Endothelial cell of umbilical vein (primary cell): ENCODE measurements around the gene CDC37L1. TPM values are rescaled to one million over a fixed set of nuclear protein-coding genes. Genes with fewer than 3 reads are reported as not detected.

Experiments used
- BruUV-seq: library from RNA; stranded (reverse); fragments of 400-500 nt; replicated peaks from 2 replicates; lab custom pipeline; 2021; lab: Mats Ljungman, UMichigan
- CTCF ChIA-PET: fragments of 300-600, 350-600 bp; sonication (Branson Sonifier 250); formaldehyde crosslinking; loops from one replicate; lab custom pipeline; 2021; ENCODE audit warnings: antibody characterized with exemption, inconsistent platforms; lab: Charles Lee
- POLR2A ChIA-PET: fragments of 300-600, 350-600 bp; sonication (Branson Sonifier 250); formaldehyde crosslinking; loops from one replicate; lab custom pipeline; 2021; ENCODE audit warnings: antibody characterized with exemption, inconsistent platforms; lab: Charles Lee
- DNase-seq: peaks from one replicate; pipeline ENCODE4 v3.0.0-alpha.2; 2011; ENCODE audit warnings: low read depth, low spot score
- FAIRE-seq: peaks from 2 replicates; lab custom pipeline; 2011; peaks lifted over from hg19 to GRCh38; lab: Jason Lieb, UNC
- H2AFZ ChIP-seq: 2 replicates; pipeline ENCODE4 v1.6.0; 2012; ENCODE audit warnings: low read depth, low read length, control low read depth, inconsistent platforms
- H3K27ac ChIP-seq: 2 replicates; pipeline ENCODE4 v1.5.1; 2011; ENCODE audit warnings: low read depth, mild to moderate bottlenecking, control low read depth, low read length, moderate library complexity; ENCODE audit not compliant: insufficient read depth
- H3K27me3 ChIP-seq, 2 experiments: 2 replicates each; pipeline versions ENCODE4 v1.6.0 to v1.6.1; 2011; ENCODE audit warnings: low read length in 2 of 2, mixed read lengths in 1 of 2; ENCODE audit not compliant: control insufficient read depth in 2 of 2, insufficient read depth in 2 of 2
- H3K36me3 ChIP-seq, 2 experiments: 2 replicates in 1 of 2; 3 replicates in 1 of 2; pipeline ENCODE4 v1.5.1; 2011; ENCODE audit warnings: low read length in 2 of 2, mild to moderate bottlenecking in 1 of 2, moderate library complexity in 1 of 2; ENCODE audit not compliant: control insufficient read depth in 2 of 2, insufficient read depth in 2 of 2; ENCODE audit errors: extremely low read depth in 1 of 2
- H3K4me1 ChIP-seq: 3 replicates; pipeline ENCODE4 v1.5.1; 2011; ENCODE audit warnings: mild to moderate bottlenecking, low read length; ENCODE audit not compliant: control insufficient read depth, insufficient read depth; ENCODE audit errors: extremely low read depth
- H3K4me2 ChIP-seq: 2 replicates; pipeline ENCODE4 v1.6.1; 2011; ENCODE audit warnings: low read length, control low read depth, mixed read lengths; ENCODE audit not compliant: insufficient read depth
- H3K4me3 ChIP-seq, 3 experiments: fragments of 200-600 bp in 1 of 3; sonication (generic), shearing (Covaris generic) in 1 of 3; replicated peaks in 1 of 3; 2 replicates each; pipeline ENCODE4 v1.5.1; 2011 to 2016; ENCODE audit warnings: control low read depth in 3 of 3, low read length in 3 of 3, mild to moderate bottlenecking in 2 of 3, inconsistent platforms in 1 of 3, low read depth in 1 of 3, moderate library complexity in 1 of 3; ENCODE audit not compliant: insufficient read depth in 1 of 3
- H3K79me2 ChIP-seq: 2 replicates; pipeline ENCODE4 v1.6.0; 2012; ENCODE audit warnings: low read length, inconsistent platforms; ENCODE audit not compliant: control insufficient read depth, insufficient read depth
- H3K9ac ChIP-seq: replicated peaks from 2 replicates; pipeline ENCODE3; 2011; ENCODE audit warnings: low read length, control low read depth; ENCODE audit not compliant: insufficient read depth; ENCODE audit errors: extremely low read depth
- H3K9me1 ChIP-seq: replicated peaks from 3 replicates; pipeline ENCODE4 v1.6.0; 2011; ENCODE audit warnings: mild to moderate bottlenecking, low read length; ENCODE audit not compliant: control insufficient read depth, insufficient read depth; ENCODE audit errors: extremely low read depth
- H3K9me3 ChIP-seq: replicated peaks from 2 replicates; pipeline ENCODE4 v1.5.1; 2012; ENCODE audit warnings: low read length, inconsistent platforms; ENCODE audit not compliant: control insufficient read depth, insufficient read depth
- H4K20me1 ChIP-seq: replicated peaks from 2 replicates; pipeline ENCODE3; 2011; ENCODE audit warnings: mild to moderate bottlenecking, low read length; ENCODE audit not compliant: control insufficient read depth, insufficient read depth; ENCODE audit errors: extremely low read depth
- CTCF ChIP-seq, 2 donors: IDR thresholded peaks; 1 replicate in 1 of 2; 2 replicates in 1 of 2; pipeline ENCODE4 v1.5.1; 2011; ENCODE audit warnings: low read length in 2 of 2, mild to moderate bottlenecking in 2 of 2, moderate library complexity in 2 of 2, control low read depth in 1 of 2, inconsistent platforms in 1 of 2, low read depth in 1 of 2; ENCODE audit not compliant: insufficient read depth in 1 of 2; ENCODE audit errors: extremely low read depth in 1 of 2
- EZH2 ChIP-seq: IDR thresholded peaks from 2 replicates; pipeline ENCODE4 v1.6.1; 2012; ENCODE audit warnings: borderline replicate concordance, low read depth, mild to moderate bottlenecking, moderate library complexity, low read length, inconsistent platforms; ENCODE audit not compliant: severe bottlenecking
- FOS ChIP-seq: IDR thresholded peaks from 2 replicates; pipeline ENCODE4 v1.6.1; 2011; ENCODE audit warnings: mild to moderate bottlenecking, low read length, moderate library complexity, borderline replicate concordance; ENCODE audit not compliant: insufficient read depth
- GATA2 ChIP-seq: IDR thresholded peaks from 2 replicates; pipeline ENCODE4 v1.7.0; 2011; ENCODE audit warnings: low read depth, mild to moderate bottlenecking, moderate library complexity, mixed read lengths, low read length; ENCODE audit not compliant: insufficient read length, insufficient read depth
- JUN ChIP-seq: IDR thresholded peaks from 2 replicates; pipeline ENCODE4 v1.6.1; 2011; ENCODE audit warnings: borderline replicate concordance, low read depth; ENCODE audit not compliant: insufficient read length, insufficient read depth
- MYC ChIP-seq: IDR thresholded peaks from one replicate; pipeline ENCODE4 v1.6.1; 2011; ENCODE audit warnings: mild to moderate bottlenecking, low read depth, low read length
- POLR2A ChIP-seq: IDR thresholded peaks from 2 replicates; pipeline ENCODE4 v1.6.1; 2012; ENCODE audit warnings: low read depth, mild to moderate bottlenecking, control low read depth, low read length
- POLR2AphosphoS5 ChIP-seq: IDR thresholded peaks from 2 replicates; pipeline ENCODE4 v1.6.1; 2012; ENCODE audit warnings: low read depth, mild to moderate bottlenecking, control low read depth, low read length, moderate library complexity; ENCODE audit not compliant: insufficient read depth
- dilution Hi-C: fragments of 300-500 bp; cut with MboI; formaldehyde crosslinking; loops from one replicate; pipeline ENCODE4 v1.15.0; 2019; ENCODE audit warnings: low sequenced_read_pairs; ENCODE audit not compliant: extremely low pct_ligation_motif_present
- intact Hi-C: fragments of 100-400 bp; cut with micrococcal nuclease; formaldehyde crosslinking; loops from one replicate; pipeline ENCODE4 v1.10.0; 2022
- polyA plus RNA-seq, 4 experiments: library from polyadenylated mRNA; depleted of rRNA in 3 of 4; stranded (reverse) in 3 of 4; unstranded in 1 of 4; fragments of >200 nt; gene quantifications; 2 replicates each; pipeline versions ENCODE4 v1.2.1 to v1.2.3, GENCODE V29; 2011 to 2012; ENCODE audit warnings: missing spikeins in 1 of 4
- total RNA-seq: library from RNA; stranded (reverse); gene quantifications from 2 replicates; pipeline ENCODE4 v1.2.3, GENCODE V29; 2021
- TF ChIP-seq, protein P1 (sequence below): IDR thresholded peaks from 2 replicates; pipeline ENCODE4 v1.6.1; 2011; ENCODE audit not compliant: insufficient read depth, insufficient read length

Gene CDC37L1
- total and polyA plus RNA-seq, 2 donors (not counting 3 experiments of a cell fraction or from before 2014, with no cell fraction given), result 2.6 to 6.8 TPM

GRCh38 chr9:4743131-4743875 lies 63.9 kb downstream of the CDC37L1 start:
- dilution Hi-C loops (no loop called here), intact Hi-C loops (loop anchor here (5.0 kb wide), 2 partner anchors 146 to 251 kb away; partner anchors contain the start of gene SLC1A1)
- peaks cover 10% of the 10 kb centered on the region for H3K4me1 ChIP-seq
- H3K27ac ChIP-seq, result no peak overlapping the region
- ChIA-PET CTCF (interaction anchor here (1.4 to 1.5 kb wide), 2 partner anchors 16 to 245 kb away, joined by 4 to 5 read pairs; no protein-coding TSS in a partner anchor), POLR2A (no interaction called here)
- H3K4me2 ChIP-seq, result no peak overlapping the region
- H3K9ac ChIP-seq, result no peak overlapping the region
- DNase-seq, result no peak
- H2AFZ ChIP-seq, result no peak overlapping the region
- no TSS peak for BruUV-seq
- peaks cover 20% of the 10 kb centered on the region for H3K79me2 ChIP-seq
- no peaks in the 10 kb centered on the region for H3K9me1 ChIP-seq
- no peaks in the 10 kb centered on the region for H3K9me3 ChIP-seq
- H3K27me3 ChIP-seq, result no peaks in the 10 kb centered on the region
- no peak overlapping the region for H3K4me3 ChIP-seq
- H4K20me1 ChIP-seq, result no peaks in the 10 kb centered on the region
- H3K36me3 ChIP-seq, result no peaks in the 10 kb centered on the region
- TF ChIP-seq GATA2 (no peak), MYC (no peak), POLR2AphosphoS5 (no peak), JUN (no peak), CTCF (IDR thresholded peaks at IDR 0.05; ENCODE audit: extremely low read depth in 1 of 2, insufficient read depth in 1 of 2, low read depth in 1 of 2, low read length in 2 of 2) (no peak), POLR2A (no peak), FOS (no peak), EZH2 (no peak)
- TF ChIP-seq, protein P1, sequence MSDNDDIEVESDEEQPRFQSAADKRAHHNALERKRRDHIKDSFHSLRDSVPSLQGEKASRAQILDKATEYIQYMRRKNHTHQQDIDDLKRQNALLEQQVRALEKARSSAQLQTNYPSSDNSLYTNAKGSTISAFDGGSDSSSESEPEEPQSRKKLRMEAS, result no peak
- no peak for FAIRE-seq
